Activated CD4-positive, alpha-beta T cell treated with anti-CD3 and anti-CD28 coated beads for 24 hours (primary cell): ENCODE results near the gene CSMD2.

ENCODE experiments used
- DNase-seq, 2 donors: peaks; one replicate each; pipeline ENCODE4 v3.0.0-alpha.2; 2020; ENCODE audit warnings: low read depth in 2 of 2

CSMD2 gene

DNA sequence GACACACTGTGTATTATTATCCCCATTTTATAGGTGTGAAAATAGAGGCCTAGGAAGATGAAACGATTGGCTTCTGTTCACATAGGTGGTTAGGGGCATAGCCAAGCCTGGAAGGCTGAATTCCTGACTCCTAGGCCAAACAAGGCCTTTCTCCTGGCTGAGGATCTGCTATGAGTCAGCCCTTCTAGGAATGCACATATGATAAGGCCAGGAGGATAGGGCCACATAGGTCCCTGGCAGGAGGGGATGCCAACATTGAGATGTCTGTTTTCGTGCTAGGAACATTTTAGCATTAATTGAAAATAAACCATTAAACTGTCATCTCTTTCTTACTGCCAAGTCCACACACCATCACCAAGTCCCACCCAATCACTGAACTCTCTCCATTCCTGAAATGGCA lies 9.2 kb downstream of the CSMD2 start:
- no peak for DNase-seq

DNA sequence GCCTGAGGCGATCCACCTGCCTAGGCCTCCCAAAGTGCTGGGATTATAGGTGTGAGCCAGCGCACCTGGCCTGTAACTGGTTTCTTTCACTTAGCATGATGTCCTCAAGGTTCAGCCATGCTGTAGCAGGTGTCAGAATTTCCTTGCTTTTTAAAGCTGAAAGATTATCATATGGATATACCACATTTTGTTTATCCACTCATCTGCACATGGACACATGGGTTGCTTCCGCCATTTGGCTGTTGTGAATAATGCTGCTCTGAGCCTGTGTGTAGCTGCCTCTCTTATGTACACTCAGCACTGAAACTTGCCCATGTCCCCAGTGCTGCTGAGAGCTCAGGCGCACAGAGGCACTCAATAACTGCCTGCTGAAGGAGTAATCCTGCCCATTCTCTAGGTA lies 11.8 kb downstream of the CSMD2 start:
- DNase-seq = no peak

DNA sequence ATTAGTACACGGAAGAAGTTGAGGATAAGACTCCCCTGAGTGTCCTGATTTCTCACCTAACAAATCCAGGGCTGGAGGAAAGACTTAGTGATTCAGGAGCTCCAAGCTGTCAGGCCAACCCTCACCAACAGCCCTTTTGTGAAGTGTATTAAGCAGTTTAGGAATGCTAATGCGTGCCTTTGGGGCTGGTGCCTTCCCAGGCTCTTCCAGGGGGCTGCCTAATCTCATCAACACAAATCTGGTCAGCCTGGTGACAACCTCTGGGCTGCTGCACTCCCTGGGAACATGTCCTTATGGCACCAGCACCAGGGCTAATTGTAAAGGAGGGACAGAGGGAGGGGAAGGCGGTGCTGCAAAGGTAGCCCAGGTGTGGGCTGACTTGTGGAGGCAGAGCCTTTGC lies 15.5 kb downstream of the CSMD2 start:
- no peak for DNase-seq

DNA sequence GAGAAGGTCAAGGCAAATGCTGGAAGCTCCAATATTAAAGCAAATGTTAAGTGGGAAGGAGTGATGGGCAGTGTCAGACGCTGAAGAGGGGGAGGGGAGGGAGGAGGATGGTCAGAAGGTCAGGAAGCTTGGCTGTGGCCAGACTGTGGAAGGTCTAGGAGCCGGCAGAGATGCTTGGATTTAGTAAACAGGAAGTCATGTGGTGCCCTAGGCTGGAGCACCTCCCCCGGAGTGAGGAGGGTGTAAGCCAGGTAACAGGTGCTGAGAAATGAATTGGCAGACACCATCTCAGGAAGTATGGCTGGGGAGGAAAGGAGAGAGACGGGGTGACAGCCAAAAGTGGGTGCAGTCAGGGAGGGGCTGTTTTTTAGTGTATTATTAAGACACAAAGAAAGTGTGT lies 17.7 kb downstream of the CSMD2 start:
- DNase-seq = no peak

DNA sequence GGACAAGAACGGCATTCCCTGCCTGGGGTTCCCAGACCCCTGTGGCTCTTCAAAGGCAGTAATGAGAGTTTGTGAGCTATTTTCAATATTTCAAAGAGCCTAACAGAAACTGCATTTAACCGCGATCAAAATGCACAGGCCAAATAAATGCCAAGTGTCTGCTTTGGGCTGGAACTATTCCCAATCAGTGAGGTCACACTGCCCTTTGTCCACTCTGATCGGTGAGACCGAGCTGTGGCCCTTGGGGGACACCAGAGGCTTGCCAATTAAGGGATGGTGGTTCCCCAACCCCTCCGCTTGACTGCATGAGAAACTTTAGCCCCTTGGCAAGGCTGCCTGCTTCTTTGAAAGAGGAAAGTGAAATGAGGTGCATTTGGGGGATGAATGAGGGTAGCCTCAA lies 20.3 kb downstream of the CSMD2 start:
- no peak for DNase-seq

DNA sequence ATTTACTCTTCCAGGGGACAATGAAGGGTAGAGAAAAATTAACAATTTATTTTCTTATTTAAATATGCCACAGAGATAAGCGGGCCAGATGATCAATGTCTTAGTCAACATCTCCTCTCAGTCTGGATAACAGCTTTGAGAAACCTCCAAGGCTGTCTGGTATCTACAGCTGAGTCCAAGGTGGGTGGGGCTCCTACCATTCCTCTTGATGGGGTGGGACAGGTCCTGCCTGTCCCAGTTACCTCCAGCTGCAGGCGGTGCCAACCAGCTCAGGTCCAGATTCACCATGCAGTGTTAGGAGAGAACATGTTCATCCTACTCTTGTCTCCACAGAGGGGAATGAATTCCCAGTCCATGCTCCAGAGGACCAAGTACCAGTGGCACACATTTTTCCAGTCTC lies 21.1 kb downstream of the CSMD2 start:
- no peak for DNase-seq

DNA sequence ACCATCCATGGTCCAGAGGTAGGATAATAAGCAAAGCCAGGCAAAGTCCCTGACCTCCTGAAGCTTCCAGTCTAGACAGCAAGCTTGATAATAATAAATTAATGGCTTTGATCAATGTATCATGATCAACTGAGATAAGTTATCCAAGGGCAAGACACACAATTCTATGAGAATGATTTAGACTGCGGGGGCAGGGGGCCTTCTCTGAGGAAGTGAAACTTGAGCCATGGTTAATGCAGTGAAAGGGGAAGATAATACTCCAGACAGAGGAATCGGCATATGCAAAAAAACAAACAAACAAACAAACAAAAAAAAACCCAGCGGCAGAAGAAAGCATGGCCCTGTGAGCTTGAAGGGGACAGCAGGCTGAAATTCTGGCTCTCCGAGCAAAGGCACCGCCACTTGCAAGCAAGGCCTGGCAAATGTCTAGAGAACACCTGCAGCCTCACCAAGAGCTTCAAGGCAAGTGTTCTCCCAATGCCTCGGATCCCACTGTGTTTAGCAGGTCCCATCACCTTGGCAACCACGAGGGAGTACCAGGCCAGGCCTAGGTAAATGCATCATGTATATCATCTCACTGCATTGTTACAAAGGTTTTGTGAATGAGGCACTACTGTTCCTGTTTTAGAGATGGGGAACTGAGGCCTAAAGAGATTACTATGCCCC lies 24.9 kb downstream of the CSMD2 start:
- no peak for DNase-seq

DNA sequence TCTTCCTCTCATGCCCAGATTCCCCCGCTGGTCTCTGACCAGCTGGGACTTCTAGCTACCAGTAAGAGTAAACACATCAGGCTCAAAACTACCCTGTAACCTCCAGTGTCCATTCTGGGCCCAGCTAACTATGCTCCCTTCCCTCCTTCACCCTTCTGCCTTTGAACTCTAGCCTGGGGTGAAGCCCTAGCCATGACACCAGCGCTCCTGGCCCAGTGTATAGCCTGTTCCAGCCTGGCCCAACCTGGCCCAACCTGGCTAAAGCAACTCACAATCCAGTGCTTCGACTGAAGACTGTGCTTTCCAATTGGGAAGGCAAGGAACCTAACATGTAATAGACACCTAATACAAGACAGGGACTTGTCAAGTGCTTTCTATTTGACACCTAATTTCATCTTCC lies 27.6 kb downstream of the CSMD2 start:
- DNase-seq = no peak

DNA sequence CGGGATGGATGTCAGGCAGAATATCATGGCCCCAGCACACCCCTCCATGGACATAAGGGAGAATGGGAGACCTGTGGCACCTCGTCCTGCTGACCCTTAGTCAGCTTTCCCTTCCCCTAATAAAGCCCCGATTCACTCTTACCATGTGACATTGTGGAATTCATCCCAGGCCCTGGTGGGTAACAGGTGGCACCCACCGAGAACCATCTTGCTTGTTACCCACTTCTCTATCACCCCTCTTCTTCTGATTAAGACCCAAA lies 32.9 kb downstream of the CSMD2 start:
- DNase-seq = no peak

DNA sequence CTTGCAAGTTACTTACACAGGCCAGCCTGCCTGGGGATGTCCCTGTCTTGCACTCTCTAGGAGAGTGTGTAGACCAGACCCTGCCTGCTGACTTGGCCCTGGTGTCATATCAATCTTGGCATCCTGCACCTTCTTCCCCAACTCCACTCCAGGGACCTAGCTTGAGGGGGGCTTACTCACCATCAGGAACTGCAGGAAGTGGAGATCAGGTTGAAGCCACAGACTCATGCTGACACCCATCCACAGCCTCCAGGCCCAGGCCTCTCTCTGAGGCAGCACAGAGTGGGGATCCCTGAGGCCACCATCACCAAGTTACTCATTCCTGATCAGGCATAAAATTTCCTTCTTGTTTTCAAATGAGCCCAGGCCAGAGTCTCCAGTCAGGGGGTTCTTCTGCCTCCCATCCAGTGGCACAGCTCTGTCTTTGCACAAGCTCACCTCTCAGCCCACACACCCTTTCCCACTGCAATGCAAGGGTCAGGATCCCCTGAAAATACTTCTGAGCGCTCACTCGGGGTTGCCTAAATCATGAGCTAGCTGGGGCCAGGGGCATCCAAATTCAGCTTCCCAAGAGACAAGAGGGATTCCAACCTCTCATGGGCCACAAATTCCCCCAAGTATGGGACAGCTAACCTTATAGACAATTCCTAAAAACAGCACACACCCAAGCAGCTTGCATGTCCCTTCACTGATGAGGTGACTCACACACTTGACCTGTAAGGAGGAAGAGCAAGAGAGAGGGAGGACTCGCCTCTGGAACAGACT lies 33.5 kb downstream of the CSMD2 start:
- DNase-seq = no peak

DNA sequence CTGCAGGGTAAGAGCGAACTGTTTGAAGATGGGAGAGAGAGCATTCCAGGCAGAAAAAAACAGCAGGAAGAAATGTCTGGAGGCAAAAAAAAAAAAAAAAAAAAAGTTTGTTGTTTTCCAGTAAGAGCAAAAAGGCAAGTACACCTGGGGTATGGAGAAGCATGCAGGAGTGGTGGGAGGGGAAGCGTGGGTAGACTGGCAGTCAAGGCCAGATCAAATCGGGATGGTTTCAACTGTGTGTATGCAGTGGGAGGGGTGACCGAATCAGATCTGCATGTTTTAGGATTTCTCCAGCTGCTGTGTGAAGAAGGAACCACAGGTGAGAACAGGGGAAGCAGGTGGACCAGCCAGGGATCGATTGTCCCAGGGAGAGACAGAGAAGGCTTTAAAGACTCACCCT lies 34.7 kb downstream of the CSMD2 start:
- no peak for DNase-seq

DNA sequence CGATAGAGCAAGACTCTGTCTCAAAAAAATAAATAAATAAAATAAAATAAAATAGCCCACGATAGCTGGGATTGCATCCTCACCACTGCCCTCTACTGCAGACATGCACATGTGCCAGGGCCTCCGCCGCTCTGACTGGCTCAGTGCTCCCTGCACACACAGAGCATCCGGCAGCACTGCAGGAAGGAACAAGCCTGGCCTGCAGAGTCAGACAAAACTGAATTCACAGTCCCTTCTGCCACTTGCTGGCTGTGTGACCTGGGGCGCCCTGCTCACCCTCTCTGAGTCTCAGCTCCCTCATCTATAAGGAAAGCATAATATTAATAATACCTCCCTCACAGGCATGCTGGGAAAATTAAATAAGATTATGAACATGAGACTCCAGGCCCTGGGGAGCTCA lies 35.4 kb downstream of the CSMD2 start:
- DNase-seq = no peak

DNA sequence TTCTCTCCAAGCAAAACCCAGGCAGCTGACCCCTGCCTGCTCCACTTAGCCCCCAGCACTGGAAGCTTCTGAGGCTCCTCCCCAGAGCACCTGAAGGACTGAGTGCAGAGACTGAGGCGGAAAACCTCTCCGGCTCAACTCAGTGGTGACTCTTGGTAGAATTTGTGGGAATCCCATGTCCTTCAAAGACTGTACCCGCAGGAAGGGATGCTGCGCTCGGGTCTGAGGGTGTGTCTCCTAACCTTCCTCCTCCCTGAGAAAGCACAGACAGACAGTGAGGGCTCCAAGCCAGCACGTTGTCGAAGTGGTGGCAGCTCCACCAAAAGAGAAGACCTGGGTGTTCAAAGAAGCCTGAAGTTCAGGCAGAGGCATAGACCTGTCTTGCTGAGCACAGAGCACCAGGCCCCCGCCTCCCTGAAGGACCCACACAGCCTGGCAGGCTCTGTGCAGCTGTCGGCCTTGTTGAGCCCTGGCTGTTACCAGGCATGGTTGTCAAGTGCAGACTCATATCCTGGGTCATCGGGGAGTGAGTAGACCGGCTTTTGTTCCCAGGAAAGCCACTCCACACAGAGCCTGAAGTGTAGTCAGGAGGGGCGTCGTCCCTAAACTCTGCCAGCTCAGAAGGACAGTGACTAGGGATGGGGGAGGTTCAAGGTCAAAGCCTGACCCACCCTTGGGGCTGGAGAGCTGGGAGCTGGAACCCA lies 36.7 kb downstream of the CSMD2 start:
- no peak for DNase-seq

DNA sequence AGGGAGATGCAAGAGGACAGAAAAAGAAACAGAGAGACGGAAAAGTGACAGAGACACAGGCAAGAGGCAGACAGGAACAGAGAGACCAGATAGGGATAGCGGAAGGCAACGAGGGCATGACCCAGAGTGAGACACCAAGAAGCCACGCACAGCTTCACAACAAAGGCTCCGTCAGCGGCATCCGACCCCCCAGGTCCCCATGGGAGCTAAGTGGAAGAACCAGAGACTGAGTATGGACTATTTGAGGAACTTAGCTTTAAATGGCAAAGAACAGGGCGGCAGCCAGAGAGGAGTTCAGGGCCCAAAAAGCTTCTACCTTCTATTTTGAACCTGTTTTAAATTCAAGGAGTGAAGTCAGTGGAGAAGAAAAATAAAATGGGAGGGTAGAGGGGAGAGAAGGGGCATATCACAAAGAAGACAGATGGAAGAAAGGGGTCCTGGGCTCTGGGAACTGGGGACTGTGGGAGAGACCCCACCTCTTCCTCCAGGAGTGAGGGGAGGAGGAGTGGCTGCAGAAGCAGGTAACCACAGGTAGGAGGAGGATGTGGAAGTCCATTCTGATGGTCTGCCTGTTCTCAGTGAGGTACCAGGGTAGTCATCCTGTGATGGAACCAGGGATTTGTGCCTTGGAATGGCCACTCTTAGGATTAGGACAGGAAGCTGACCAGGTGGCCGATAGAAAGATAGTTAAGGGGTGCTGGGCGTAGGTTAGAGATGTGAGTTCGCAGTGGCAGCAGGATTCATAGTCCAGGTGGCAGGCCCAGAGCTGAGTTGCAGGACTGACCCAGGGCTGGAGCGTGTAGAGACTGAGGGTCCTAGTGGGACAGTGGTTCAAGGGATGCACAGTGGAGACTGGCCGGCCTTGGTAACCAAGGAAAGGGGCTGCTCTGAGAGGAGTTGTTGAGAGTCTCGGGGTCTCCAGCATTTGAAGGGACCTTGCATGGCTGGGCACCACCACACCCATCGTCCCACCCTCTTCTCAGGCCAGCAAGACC lies 37.7 kb downstream of the CSMD2 start:
- DNase-seq = no peak

DNA sequence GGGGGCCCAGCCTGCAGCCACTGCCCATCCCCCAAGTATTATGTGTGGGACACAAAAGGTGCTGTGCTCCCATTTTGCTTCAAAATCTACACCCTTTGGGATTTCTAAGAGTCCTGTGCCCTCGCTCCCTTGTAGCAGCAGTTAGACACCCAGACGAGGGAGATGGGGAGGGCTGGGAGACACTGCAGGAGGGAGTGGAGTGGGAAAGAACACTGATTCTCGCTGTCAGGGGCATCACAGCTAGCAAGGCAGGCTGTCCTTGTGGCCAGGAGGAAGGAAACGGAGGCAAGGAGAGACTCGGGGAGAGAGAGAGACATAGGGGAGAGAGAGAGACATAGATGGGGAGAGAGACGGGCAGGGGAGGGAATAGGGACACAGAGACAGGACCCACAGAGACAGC lies 38.5 kb downstream of the CSMD2 start:
- no peak for DNase-seq

DNA sequence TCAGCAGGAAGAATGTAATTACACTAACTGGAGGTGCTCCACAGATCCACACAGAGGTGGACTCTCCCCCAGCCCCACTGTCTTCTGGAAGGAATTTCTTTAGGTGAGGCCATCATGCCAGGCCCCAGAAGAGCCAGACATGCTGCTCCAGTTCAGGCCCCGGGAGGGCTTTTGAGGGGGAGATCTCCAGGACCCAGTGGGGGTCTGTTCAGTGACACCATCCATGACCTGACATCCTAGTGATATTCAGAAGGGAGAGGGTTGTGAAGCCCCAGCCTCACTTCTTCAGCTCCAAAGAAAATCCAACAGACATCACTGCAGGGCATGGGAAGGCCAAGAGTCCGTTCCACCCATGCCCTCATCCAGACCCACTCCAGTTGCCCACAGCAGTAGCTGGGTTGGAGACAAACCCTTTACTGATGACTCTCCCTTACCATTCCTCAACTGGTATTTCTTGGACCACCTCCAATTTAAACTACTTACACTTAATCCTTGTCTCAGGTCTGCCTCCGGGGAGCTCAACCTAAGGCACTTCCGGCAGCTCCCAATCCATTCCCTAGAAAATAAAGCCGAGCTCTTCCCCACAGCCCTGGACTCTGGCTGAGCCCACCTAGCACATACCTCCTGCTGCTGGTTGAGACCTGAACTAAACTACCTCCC lies 39.2 kb downstream of the CSMD2 start:
- DNase-seq = no peak

DNA sequence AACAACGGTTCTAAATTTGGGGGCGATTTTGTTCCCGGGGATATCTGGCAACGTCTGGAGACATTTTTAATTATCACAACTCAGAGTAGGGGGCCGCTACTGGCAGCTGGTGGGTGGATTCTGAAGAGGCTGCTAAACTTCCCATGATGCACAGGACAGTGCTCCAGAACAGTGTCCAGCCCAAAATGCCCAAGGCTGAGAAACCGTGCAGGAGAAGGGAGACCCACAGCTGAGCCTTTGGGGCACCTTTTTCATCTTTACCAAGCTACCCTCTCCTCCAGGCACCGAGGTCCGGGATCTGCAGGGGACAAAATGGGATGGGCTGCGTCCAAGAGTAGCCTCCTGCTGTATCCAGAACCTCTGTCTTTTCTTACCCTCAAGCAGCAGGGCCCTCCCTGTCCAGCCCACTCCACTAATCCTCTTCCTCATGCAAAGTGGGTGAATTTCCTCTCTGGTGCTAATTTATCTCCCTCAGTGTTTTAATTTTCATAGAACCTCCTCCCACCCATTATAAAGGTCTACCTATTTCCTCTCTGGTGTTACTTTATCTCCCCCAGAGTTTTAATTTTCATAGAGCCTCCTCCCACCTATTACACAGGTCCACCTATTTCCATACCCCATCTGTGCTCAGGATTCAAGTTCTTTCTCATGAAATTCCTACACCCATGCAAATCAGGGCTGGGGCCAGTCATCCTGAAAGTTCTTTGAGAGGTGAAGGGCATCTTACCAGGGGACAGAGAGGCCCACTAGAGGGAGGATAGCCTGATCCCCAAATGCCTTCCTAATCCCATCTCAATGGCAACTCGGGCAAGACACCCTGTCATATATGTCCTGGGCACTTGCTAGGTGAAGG lies 42.7 kb downstream of the CSMD2 start:
- no peak for DNase-seq

DNA sequence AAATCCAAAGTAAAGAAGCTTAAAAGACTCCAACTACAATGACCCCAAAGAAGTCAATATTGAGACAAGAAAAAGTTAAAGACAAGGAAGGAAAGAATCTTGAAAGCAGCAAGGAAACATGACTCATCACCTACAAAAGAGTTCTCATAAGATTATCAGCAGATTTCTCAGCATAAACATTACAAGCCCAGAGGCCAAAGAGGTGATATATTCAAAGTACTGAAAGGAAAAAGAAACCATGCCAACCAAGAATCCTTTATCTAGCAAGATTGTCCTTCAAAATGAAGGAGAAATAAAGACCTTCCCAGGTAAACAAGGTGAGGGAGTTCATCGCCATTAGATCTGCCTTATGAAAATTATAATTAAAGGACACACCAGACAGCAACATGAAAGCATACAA lies 49.8 kb downstream of the CSMD2 start:
- DNase-seq = no peak

DNA sequence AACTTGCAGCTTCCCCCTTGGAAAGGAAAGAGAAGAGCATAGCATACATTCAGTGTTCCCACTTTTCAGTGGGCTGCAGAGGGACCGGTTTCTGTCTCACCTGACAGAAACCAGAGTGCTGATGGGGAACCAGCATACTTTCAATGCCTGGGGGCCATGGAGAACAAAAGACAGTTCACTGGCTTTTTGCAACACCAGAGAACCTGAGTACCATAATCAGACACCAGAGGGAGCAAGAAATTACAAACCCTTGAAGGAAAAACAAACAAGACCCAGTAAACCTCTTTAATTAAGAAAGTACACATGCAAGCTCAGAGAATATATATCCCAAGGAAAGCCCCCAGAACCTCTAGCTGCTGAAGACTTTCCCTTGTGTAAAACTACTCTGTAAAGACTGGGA lies 51.1 kb downstream of the CSMD2 start:
- DNase-seq = no peak

DNA sequence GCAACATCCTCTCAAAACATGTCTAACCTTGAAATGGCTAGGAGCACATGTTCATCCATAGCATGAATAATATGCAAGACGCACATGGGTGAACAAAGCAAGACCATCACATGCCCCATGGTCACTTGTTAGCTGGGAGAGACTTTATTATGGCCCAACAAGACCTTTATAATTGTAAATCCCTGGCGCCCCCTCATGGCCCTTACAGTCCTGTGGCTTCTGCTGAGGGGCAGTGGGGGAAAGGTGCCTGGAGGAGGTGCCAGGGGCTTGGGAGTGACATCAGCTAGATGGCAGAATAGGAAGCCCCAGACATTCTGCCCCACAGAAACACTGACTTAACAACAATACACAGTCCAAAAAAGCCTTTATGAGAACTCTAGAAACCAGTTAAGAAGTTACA lies 51.7 kb downstream of the CSMD2 start:
- no peak for DNase-seq

DNA sequence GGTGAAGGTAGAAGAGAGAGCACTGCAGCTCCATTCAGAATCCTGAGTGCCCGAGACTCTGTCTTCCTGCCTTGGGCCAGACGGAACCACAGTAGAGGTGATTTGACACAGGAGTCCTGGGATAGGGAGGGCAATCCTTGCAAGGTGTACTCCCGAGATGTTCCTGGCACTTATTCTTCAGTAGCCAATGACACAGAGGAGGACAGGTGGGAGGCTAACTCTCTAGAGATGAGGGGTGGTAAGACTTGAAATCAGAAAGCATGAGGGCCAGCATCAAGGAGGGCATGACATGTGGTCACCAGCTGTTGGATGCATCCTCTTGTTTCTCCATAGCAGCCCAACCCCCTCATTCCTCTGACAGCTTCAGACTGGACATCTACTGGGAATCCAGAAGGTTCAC lies 56.3 kb downstream of the CSMD2 start:
- no peak for DNase-seq
